ENCODE measurements around the gene SP1. TPM values are rescaled to one million over a fixed set of nuclear protein-coding genes. Genes with fewer than 3 reads are reported as not detected.
A peak's percentile ranks its signal among the peaks of the same experiment; 100 is the strongest.

The SP1 gene
- total and polyA plus RNA-seq, 12 donors, result 16.3 to 90.0 (median 50.7) TPM

GRCh38 chr12:53376747-53377146, 3.2 kb upstream of the SP1 start:
- Histone ChIP-seq H3K36me3 (replicated peaks in 1 of 2) (no peaks in the 10 kb centered on the region), H3K27ac (no peak overlapping the region), H3K4me1 (replicated peaks in 1 of 2) (peaks cover 22 to 29% of the 10 kb centered on the region in 2 donors), H3K27me3 (no peaks in the 10 kb centered on the region), H3K9me3 (replicated peaks in 1 of 3) (no peaks in the 10 kb centered on the region), H3K4me3 (no peak overlapping the region)
- intact Hi-C loops (cut with DNase I), result no loop called here
- WGBS, 4 donors, result 78 to 87% (median 86%) methylated on average over 2 of the region's 2 CpGs
- DNase-seq, result no peak
- TF ChIP-seq POLR2A (IDR thresholded peaks at IDR 0.05) (no peak), CTCF (IDR thresholded peaks at IDR 0.05) (no peak)

GRCh38 chr12:53378222-53378621, 1.8 kb upstream of the SP1 start:
- peak overlapping the region in 3 of 5 donors; percentile 92 to 97 (median 95) for H3K27ac ChIP-seq
- no peaks in the 10 kb centered on the region for H3K27me3 ChIP-seq
- TF ChIP-seq CTCF (IDR thresholded peaks at IDR 0.05) (no peak), POLR2A (IDR thresholded peaks at IDR 0.05) (no peak)
- peak in 1 of 7 donors; percentile 35 for DNase-seq
- H3K36me3 ChIP-seq (replicated peaks in 1 of 2), result peaks cover 0 to 13% of the 10 kb centered on the region in 2 donors
- intact Hi-C loops (cut with DNase I), result no loop called here
- peaks cover 25 to 32% of the 10 kb centered on the region in 2 donors for H3K4me1 ChIP-seq (replicated peaks in 1 of 2)
- WGBS, 4 donors, result 97 to 99% (median 97%) methylated on average over 12 of the region's 12 CpGs
- H3K4me3 ChIP-seq, result no peak overlapping the region
- no peaks in the 10 kb centered on the region for H3K9me3 ChIP-seq (replicated peaks in 1 of 3)

- intact Hi-C loops (cut with DNase I), result no loop called here
- peak overlapping the region in 3 of 4 donors; percentile 40 to 58 (median 42) for H3K4me3 ChIP-seq
- H3K36me3 ChIP-seq (replicated peaks in 1 of 2), result peaks cover 0 to 17% of the 10 kb centered on the region in 2 donors
- peak in 1 of 7 donors; percentile 30 for DNase-seq
- no peaks in the 10 kb centered on the region for H3K9me3 ChIP-seq (replicated peaks in 1 of 3)
- 13 to 18% (median 13%) methylated on average over 20 to 23 of the region's 23 CpGs for WGBS, 4 donors
- H3K27ac ChIP-seq, result peak overlapping the region; percentile 58 to 97 (median 92)
- peak in 1 of 2 donors; percentile 88 for TF ChIP-seq POLR2A (IDR thresholded peaks at IDR 0.05)
- no peak for TF ChIP-seq CTCF (IDR thresholded peaks at IDR 0.05)
- H3K4me1 ChIP-seq (replicated peaks in 1 of 2), result peaks cover 31 to 39% of the 10 kb centered on the region in 2 donors
- H3K27me3 ChIP-seq, result no peaks in the 10 kb centered on the region
Measured at GRCh38 chr12:53378724-53379388, 1.1 kb upstream of the SP1 start.

GRCh38 chr12:53379389-53380103, 430 bp upstream of the SP1 start:
- peaks cover 37 to 45% of the 10 kb centered on the region in 2 donors for H3K4me1 ChIP-seq (replicated peaks in 1 of 2)
- WGBS, 4 donors, result 0 to 1% (median 0%) methylated on average over 24 to 29 of the region's 29 CpGs
- TF ChIP-seq CTCF (IDR thresholded peaks at IDR 0.05) (no peak), POLR2A (IDR thresholded peaks at IDR 0.05) (peak in 1 of 2 donors; percentile 91)
- H3K4me3 ChIP-seq, result peak overlapping the region in 3 of 4 donors; percentile 40 to 71 (median 42)
- peak overlapping the region; percentile 91 to 99 (median 97) for H3K27ac ChIP-seq
- intact Hi-C loops (cut with DNase I), result no loop called here
- H3K36me3 ChIP-seq (replicated peaks in 1 of 2), result peaks cover 0 to 24% of the 10 kb centered on the region in 2 donors
- H3K9me3 ChIP-seq (replicated peaks in 1 of 3), result no peaks in the 10 kb centered on the region
- H3K27me3 ChIP-seq, result no peaks in the 10 kb centered on the region
- peak; percentile 99 to 100 (median 100) for DNase-seq

Data from adrenal gland (tissue), 12 donors.